Heart right ventricle (tissue), 16 donors: ENCODE results near the gene DCHS1. TPM values are rescaled to one million over a fixed set of nuclear protein-coding genes. Genes with fewer than 3 reads are reported as not detected.
"Not testable (repeated sequence)": the region's sequence is repeated elsewhere in the genome, so short reads cannot be mapped to it uniquely, and the experiment has no call there.

Experiments
- ATAC-seq, 8 donors: fragments of 200-7000 bp; cut with Tn5 transposase; one replicate each; pipeline ENCODE4 v1.9.1; 2020; ENCODE audit warnings: mild to moderate bottlenecking in 8 of 8, moderate library complexity in 8 of 8, moderate number of reproducible peaks in 1 of 8
- DNase-seq, 2 donors: peaks; one replicate each; pipeline ENCODE4 v3.0.0-alpha.2; 2020
- H3K27ac ChIP-seq, 10 donors: fragments of 200-600 bp; sonication (generic) in 2 of 10; one replicate each; pipeline versions ENCODE4 v1.5.0 to v1.8.0; 2020 to 2022; ENCODE audit warnings: mild to moderate bottlenecking in 3 of 10
- H3K27me3 ChIP-seq, 7 donors: fragments of 200-600 bp; one replicate each; pipeline ENCODE4 v1.8.0; 2021 to 2022; ENCODE audit warnings: mild to moderate bottlenecking in 2 of 7
- H3K36me3 ChIP-seq, 9 donors: fragments of 200-600 bp; sonication (generic) in 1 of 9; one replicate each; pipeline versions ENCODE4 v1.5.0 to v1.8.0; 2020 to 2022; ENCODE audit warnings: mild to moderate bottlenecking in 2 of 9
- H3K4me1 ChIP-seq, 9 donors: fragments of 200-600 bp; sonication (generic) in 1 of 9; one replicate each; pipeline versions ENCODE4 v1.5.0 to v1.8.0; 2020 to 2022; ENCODE audit warnings: mild to moderate bottlenecking in 4 of 9
- H3K4me3 ChIP-seq, 10 donors: fragments of 200-600 bp; sonication (generic) in 2 of 10; one replicate each; pipeline versions ENCODE4 v1.5.0 to v1.8.0; 2020 to 2022; ENCODE audit warnings: mild to moderate bottlenecking in 7 of 10, moderate library complexity in 2 of 10
- H3K9me3 ChIP-seq, 11 donors: fragments of 200-600 bp in 10 of 11; sonication (generic) in 2 of 11; one replicate each; pipeline versions ENCODE4 v1.5.0 to v1.8.0; 2013 to 2022; ENCODE audit warnings: mild to moderate bottlenecking in 2 of 11, control low read depth in 1 of 11, moderate library complexity in 1 of 11
- CTCF ChIP-seq, 9 donors: fragments of 200-600 bp; sonication (generic) in 2 of 9; IDR thresholded peaks; one replicate each; pipeline versions ENCODE4 v1.5.0 to v1.8.0; 2021 to 2022; ENCODE audit warnings: antibody characterized with exemption in 9 of 9, mild to moderate bottlenecking in 5 of 9, moderate library complexity in 1 of 9
- WGBS, 2 donors: extraction: QIAGEN DNeasy Blood & Tissue Kit; methylation state at CpG; one replicate each; pipeline ENCODE4 v1.1.7; 2013; ENCODE audit warnings: inconsistent platforms in 1 of 2; 5-methylcytosine and 5-hydroxymethylcytosine counted together
- intact Hi-C, 10 donors: fragments of 100-400 bp; cut with DNase I; formaldehyde crosslinking; loops; one replicate each; pipeline versions ENCODE4 v1.11.1 to v1.14.2; 2022
- long read RNA-seq, 3 donors: library from polyadenylated mRNA; unstranded; transcript quantifications; one replicate each; pipeline ENCODE4 v2.0.0, GENCODE V29; 2020 to 2021
- polyA plus RNA-seq, 2 donors: library from polyadenylated mRNA; stranded (reverse); fragments of 200-250 nt; gene quantifications; one replicate each; pipeline ENCODE4 v1.2.3, GENCODE V29; 2013
- total RNA-seq, 10 donors: library from RNA; stranded (reverse); fragmentation: NEBNext Ultra II Directional in 3 of 10; extraction: Animal tissue kit (Norgen Biotek cat#: 25700) in 3 of 10; gene quantifications; one replicate each; pipeline versions ENCODE4 v1.2.1 to v1.2.4, GENCODE V29; 2021 to 2023
- donor health status: Arrhythmogenic right ventricular cardiomyopathy.
- donor health status: ischemic (EF 13 %, LVEDD 7.1; RV severe dilation, severe dysfunction).
- donor health status: healthy with polysubstance abuse.
- donor health status: DM: no; HTN: yes; CAD: no.
- donor health status: DM: no; HTN: no; CAD: no.
- donor health status: ischemic (EF 25% LVEDD 6.9; RV normal size, moderate dysfunction).
- donor health status: ischemic (EF 25% LVEDD 5.7; RV mildly dilated, moderate dysfunction).
- donor health status: healthy.
- donor health status: DM: yes; HTN: yes; CAD: no.
- donor health status: Ischemic cardiomyopathy.
- donor health status: ischemic (EF 35%, LVEDD 5.7; RV mildly dilated, moderate dysfunction).
- donor health status: nonischemic (EF 11% LVEDD 7.7; RV severe dilation, severe dysfunction).
- donor health status: DM: yes; HTN: yes; CAD: no.
- donor health status: PGD.
- donor health status: ischemic (EF 29% LVEDD 5.4; RV normal size, mild dysfunction).
- donor health status: nonischemic (EF 23%, LVEDD 6.1; RV moderate dilation, normal function).

Gene DCHS1
- total RNA-seq (10 to 100 TPM in 3 of 10 donors, 1 to 10 TPM in 7; 7.1 to 12.4 (median 8.7) TPM), polyA plus RNA-seq (1 to 10 TPM; 4.1 to 6.7 TPM)
- long read RNA-seq, donor 1, partial matches to known transcripts, result 5 of 5 reads
- long read RNA-seq, donor 1, other reads (novel, unspliced or antisense), result 0 of 5 reads
- long read RNA-seq, donor 2, partial matches to known transcripts, result 1 of 3 reads
- long read RNA-seq, donor 2, other reads (novel, unspliced or antisense), result 2 of 3 reads
- long read RNA-seq, donor 3, partial matches to known transcripts, result 6 of 9 reads
- long read RNA-seq, donor 3, other reads (novel, unspliced or antisense), result 3 of 9 reads

- no peak for TF ChIP-seq CTCF (IDR thresholded peaks at IDR 0.05)
- DNase-seq (peak; percentile 54 to 60), ATAC-seq (peak in 7 of 8 donors; percentile 54 to 73 (median 67))
- WGBS, 2 donors, result 10 to 28% methylated on average over 14 to 39 of the region's 56 CpGs
- Histone ChIP-seq H3K9me3 (no peaks in the 10 kb centered on the region), H3K27me3 (peaks cover 0 to 27% (median 0%) of the 10 kb centered on the region in 7 donors), H3K4me1 (peaks cover 8 to 59% (median 21%) of the 10 kb centered on the region in 9 donors), H3K27ac (peak within 1 kb of the TSS; percentile 57 to 91 (median 81)), H3K36me3 (no peaks in the 10 kb centered on the region), H3K4me3 (peak within 1 kb of the TSS; percentile 19 to 61 (median 54))
- intact Hi-C loops, result no loop called here
Observed at GRCh38 chr11:6655790-6656583, at the start of gene DCHS1. Gene DCHS1 (minus strand): TSS chr11:6655809. CDS start chr11:6641613, 14,196 bp downstream.

GRCh38 chr11:6703247-6704063, 47.8 kb upstream of the DCHS1 start:
- Histone ChIP-seq H3K4me1 (peaks cover 0 to 36% (median 23%) of the 10 kb centered on the region in 9 donors), H3K4me3 (no peak overlapping the region), H3K9me3 (no peaks in the 10 kb centered on the region), H3K27ac (peak overlapping the region in 3 of 10 donors; percentile 2 to 49 (median 40)), H3K27me3 (no peaks in the 10 kb centered on the region), H3K36me3 (no peaks in the 10 kb centered on the region)
- 65 to 89% methylated on average over 2 of the region's 2 CpGs for WGBS, 2 donors
- DNase-seq (peak; percentile 18 to 64), ATAC-seq (peak; percentile 72 to 97 (median 91))
- intact Hi-C loops, result loop anchor here in 4 of 10 donors (10.0 kb wide), 3 partner anchors 51 to 319 kb away; no protein-coding TSS in a partner anchor
- peak; percentile 23 to 74 (median 57) for TF ChIP-seq CTCF (IDR thresholded peaks at IDR 0.05)

- WGBS, 2 donors, result 72 to 78% methylated on average over 3 of the region's 3 CpGs
- H3K9me3 ChIP-seq, H3K27me3 ChIP-seq, H3K36me3 ChIP-seq, DNase-seq, H3K4me3 ChIP-seq: not testable (repeated sequence)
- peak in 1 of 8 donors; percentile 37 for ATAC-seq
- Histone ChIP-seq H3K4me1 (peaks cover 0 to 36% (median 23%) of the 10 kb centered on the region in 9 donors), H3K27ac (peak overlapping the region in 1 of 10 donors; percentile 49)
- intact Hi-C loops, result loop anchor here in 4 of 10 donors (10.0 kb wide), 3 partner anchors 53 to 317 kb away; no protein-coding TSS in a partner anchor
Observed at GRCh38 chr11:6701955-6702354, 46.3 kb upstream of the DCHS1 start.

- DNase-seq, result peak in 1 of 2 donors; percentile 59
- no peak for TF ChIP-seq CTCF (IDR thresholded peaks at IDR 0.05)
Observed at GRCh38 chr11:6695377-6695776, 39.8 kb upstream of the DCHS1 start.

More at GRCh38 chr11:6695377-6695776, 39.8 kb upstream of the DCHS1 start:
- ATAC-seq, result peak; percentile 93 to 97 (median 96)
- H3K36me3 ChIP-seq, result no peaks in the 10 kb centered on the region
- H3K27ac ChIP-seq, result peak overlapping the region; percentile 63 to 93 (median 86)
- intact Hi-C loops, result no loop called here
- no peak overlapping the region for H3K4me3 ChIP-seq
- no peaks in the 10 kb centered on the region for H3K9me3 ChIP-seq
- no peaks in the 10 kb centered on the region for H3K27me3 ChIP-seq
- WGBS, 2 donors, result 29 to 35% methylated on average over 1 of the region's 1 CpG
- peaks cover 12 to 48% (median 29%) of the 10 kb centered on the region in 9 donors for H3K4me1 ChIP-seq
